ENCODE measurements around the gene COL13A1.

The COL13A1 gene

GRCh38 chr10:69817078-69817581 is 15.4 kb downstream of the COL13A1 start:
- no peak overlapping the region for H3K4me3 ChIP-seq (ENCODE audit: low read length)
- TF ChIP-seq, protein P1, sequence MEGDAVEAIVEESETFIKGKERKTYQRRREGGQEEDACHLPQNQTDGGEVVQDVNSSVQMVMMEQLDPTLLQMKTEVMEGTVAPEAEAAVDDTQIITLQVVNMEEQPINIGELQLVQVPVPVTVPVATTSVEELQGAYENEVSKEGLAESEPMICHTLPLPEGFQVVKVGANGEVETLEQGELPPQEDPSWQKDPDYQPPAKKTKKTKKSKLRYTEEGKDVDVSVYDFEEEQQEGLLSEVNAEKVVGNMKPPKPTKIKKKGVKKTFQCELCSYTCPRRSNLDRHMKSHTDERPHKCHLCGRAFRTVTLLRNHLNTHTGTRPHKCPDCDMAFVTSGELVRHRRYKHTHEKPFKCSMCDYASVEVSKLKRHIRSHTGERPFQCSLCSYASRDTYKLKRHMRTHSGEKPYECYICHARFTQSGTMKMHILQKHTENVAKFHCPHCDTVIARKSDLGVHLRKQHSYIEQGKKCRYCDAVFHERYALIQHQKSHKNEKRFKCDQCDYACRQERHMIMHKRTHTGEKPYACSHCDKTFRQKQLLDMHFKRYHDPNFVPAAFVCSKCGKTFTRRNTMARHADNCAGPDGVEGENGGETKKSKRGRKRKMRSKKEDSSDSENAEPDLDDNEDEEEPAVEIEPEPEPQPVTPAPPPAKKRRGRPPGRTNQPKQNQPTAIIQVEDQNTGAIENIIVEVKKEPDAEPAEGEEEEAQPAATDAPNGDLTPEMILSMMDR (conservative IDR thresholded peaks at IDR 0.05; ENCODE audit: low read length) = no peak
- DNase-seq (ENCODE audit: low read depth) = no peak

DNA sequence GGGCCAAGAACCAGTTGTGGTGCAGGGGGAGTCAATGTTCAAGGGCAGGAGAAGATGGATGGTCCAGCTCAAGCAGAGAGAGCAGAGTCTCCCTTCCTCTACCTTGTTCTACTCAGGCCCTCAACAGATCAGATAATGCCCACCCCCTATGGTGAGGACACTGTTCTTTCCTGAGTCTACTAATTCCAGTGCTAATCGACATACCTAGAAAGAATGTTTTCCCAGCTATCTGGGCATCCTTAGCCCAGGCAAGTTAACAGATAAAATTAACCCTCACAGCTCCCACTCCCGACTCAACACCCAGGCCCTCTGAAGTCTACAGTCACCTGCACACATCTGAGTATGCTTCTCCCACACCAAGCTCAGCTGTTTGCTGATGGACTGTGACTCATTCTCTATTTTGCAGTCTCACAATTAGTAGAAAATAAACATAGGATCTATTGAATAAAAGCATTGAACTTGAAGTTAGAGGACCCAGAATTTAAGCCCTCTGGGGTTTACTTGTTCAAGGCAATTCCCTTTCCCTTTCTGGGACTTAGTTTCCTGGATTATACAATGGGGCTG is 17.1 kb downstream of the COL13A1 start:
- TF ChIP-seq, protein P1 (conservative IDR thresholded peaks at IDR 0.05; ENCODE audit: low read length) = no peak
- H3K4me3 ChIP-seq (ENCODE audit: low read length) = no peak overlapping the region
- no peak for DNase-seq (ENCODE audit: low read depth)

- H3K4me3 ChIP-seq (ENCODE audit: low read length) = no peak overlapping the region
- TF ChIP-seq, protein P1 (conservative IDR thresholded peaks at IDR 0.05; ENCODE audit: low read length) = no peak
- peak; percentile 56 for DNase-seq (ENCODE audit: low read depth)
Measured at GRCh38 chr10:69819716-69820506, 18.2 kb downstream of the COL13A1 start.

DNA sequence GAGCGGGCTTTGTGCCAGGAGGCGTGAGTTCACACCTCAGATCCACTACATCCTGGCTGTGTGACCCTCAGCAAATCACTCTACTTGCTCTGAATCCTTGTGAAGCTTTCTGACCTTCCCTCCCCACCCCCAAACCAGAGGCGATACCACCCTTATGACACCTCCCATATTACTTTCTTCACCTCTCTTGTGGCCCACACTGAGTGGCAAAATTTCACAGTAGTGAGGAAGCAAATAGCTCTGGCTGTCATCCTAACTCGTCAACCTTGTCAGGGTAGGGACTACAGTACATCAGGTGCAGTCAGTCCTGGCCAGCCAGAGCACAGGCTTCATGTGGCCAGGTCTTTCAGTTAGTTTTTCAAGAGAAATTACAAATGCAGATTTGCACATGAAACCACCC is 19.1 kb downstream of the COL13A1 start:
- TF ChIP-seq, protein P1 (conservative IDR thresholded peaks at IDR 0.05; ENCODE audit: low read length) = no peak
- H3K4me3 ChIP-seq (ENCODE audit: low read length) = no peak overlapping the region
- DNase-seq (ENCODE audit: low read depth) = no peak

- no peak for DNase-seq (ENCODE audit: low read depth)
- H3K4me3 ChIP-seq (ENCODE audit: low read length) = no peak overlapping the region
- TF ChIP-seq, protein P1 (conservative IDR thresholded peaks at IDR 0.05; ENCODE audit: low read length) = no peak
Measured at GRCh38 chr10:69825604-69826003, 23.9 kb downstream of the COL13A1 start.

- TF ChIP-seq, protein P1 (conservative IDR thresholded peaks at IDR 0.05; ENCODE audit: low read length) = no peak
- no peak overlapping the region for H3K4me3 ChIP-seq (ENCODE audit: low read length)
- no peak for DNase-seq (ENCODE audit: low read depth)
Measured at GRCh38 chr10:69826094-69826493, 24.4 kb downstream of the COL13A1 start.
